SU-DHL-6 (cell line): ENCODE results near the gene TAOK2.

Experiments
- H2AFZ ChIP-seq: fragments of 200-600 bp; sonication (generic); 2 replicates; pipeline ENCODE4 v1.6.1; 2014; ENCODE audit warnings: low read depth, mild to moderate bottlenecking, moderate library complexity, mixed read lengths, antibody characterized with exemption, low read length; ENCODE audit not compliant: severe bottlenecking
- H3F3A ChIP-seq: fragments of 200-600 bp; shearing (Covaris generic); 2 replicates; pipeline ENCODE4 v1.6.0; 2016; ENCODE audit warnings: antibody characterized with exemption, mild to moderate bottlenecking; ENCODE audit not compliant: insufficient read depth
- H3K27ac ChIP-seq: fragments of 200-600 bp; sonication (generic); 2 replicates; pipeline ENCODE4 v1.5.1; 2016; ENCODE audit warnings: low read depth, mild to moderate bottlenecking, low read length, moderate library complexity, mixed read lengths
- H3K27me3 ChIP-seq: fragments of 200-600 bp; sonication (generic), shearing (Covaris generic); 2 replicates; pipeline ENCODE4 v1.6.0; 2014; ENCODE audit warnings: mild to moderate bottlenecking, low read length
- H3K36me3 ChIP-seq: fragments of 200-600 bp; sonication (generic); 2 replicates; pipeline ENCODE4 v1.6.1; 2014; ENCODE audit warnings: mild to moderate bottlenecking, low read length, mixed read lengths
- H3K4me2 ChIP-seq: fragments of 300-600, 200-600 bp; shearing (Covaris generic), sonication (generic); 2 replicates; pipeline ENCODE4 v1.6.0; 2014; ENCODE audit warnings: low read length, low read depth, mild to moderate bottlenecking; ENCODE audit not compliant: poor library complexity, severe bottlenecking
- H3K4me3 ChIP-seq: fragments of 200-600 bp; sonication (generic); 2 replicates; pipeline ENCODE4 v1.5.1; 2014; ENCODE audit warnings: antibody characterized with exemption, low read length, mild to moderate bottlenecking, mixed read lengths; ENCODE audit not compliant: insufficient read depth, poor library complexity, severe bottlenecking
- H3K79me2 ChIP-seq: fragments of 200-600 bp; sonication (generic); 2 replicates; pipeline ENCODE4 v1.6.1; 2014; ENCODE audit warnings: mild to moderate bottlenecking, low read length, moderate library complexity; ENCODE audit not compliant: insufficient read depth
- H3K9ac ChIP-seq: fragments of 200-600 bp; sonication (generic); 2 replicates; pipeline ENCODE4 v1.7.0; 2014; ENCODE audit warnings: mild to moderate bottlenecking, low read length
- H3K9me2 ChIP-seq: fragments of 200-600 bp; sonication (generic); replicated peaks from 2 replicates; pipeline ENCODE4 v1.6.1; 2014; ENCODE audit warnings: low read length; ENCODE audit not compliant: insufficient read depth
- H3K9me3 ChIP-seq: fragments of 200-600 bp; sonication (generic); 2 replicates; pipeline ENCODE4 v1.6.1; 2014; ENCODE audit warnings: low read length, mixed read lengths; ENCODE audit not compliant: insufficient read depth
- H4K20me1 ChIP-seq: fragments of 200-600 bp; sonication (generic); 2 replicates; pipeline ENCODE4 v1.6.1; 2014; ENCODE audit warnings: low read depth, mild to moderate bottlenecking, antibody characterized with exemption, low read length, moderate library complexity, mixed read lengths
- CTCF ChIP-seq: fragments of 200-600 bp; sonication (generic); IDR thresholded peaks from one replicate; pipeline ENCODE4 v1.5.1; 2017; ENCODE audit warnings: antibody characterized with exemption, mild to moderate bottlenecking, low read length, moderate library complexity; ENCODE audit not compliant: insufficient read depth, poor library complexity, severe bottlenecking
- EZH2phosphoT487 ChIP-seq: fragments of 200-600 bp; sonication (generic), shearing (Covaris generic); conservative IDR thresholded peaks from 2 replicates; pipeline ENCODE4 v1.6.1; 2018; ENCODE audit warnings: mild to moderate bottlenecking, antibody characterized with exemption, low read length, moderate library complexity, mixed read lengths

The TAOK2 gene

GRCh38 chr16:29963021-29963743 is 10.5 kb upstream of the TAOK2 start:
- Histone ChIP-seq H3K79me2 (no peaks in the 10 kb centered on the region), H3K36me3 (no peaks in the 10 kb centered on the region), H3K27me3 (no peaks in the 10 kb centered on the region), H3K4me3 (no peak overlapping the region), H3F3A (no peaks in the 10 kb centered on the region), H4K20me1 (no peaks in the 10 kb centered on the region), H3K9me2 (no peaks in the 10 kb centered on the region), H3K9me3 (no peaks in the 10 kb centered on the region), H3K4me2 (peak overlapping the region; percentile 79), H3K27ac (no peak overlapping the region), H3K9ac (peak overlapping the region; percentile 72; the same call in 1 of the 2 replicates), H2AFZ (no peak overlapping the region)
- TF ChIP-seq CTCF (no peak), EZH2phosphoT487 (no peak)

- no peaks in the 10 kb centered on the region for H3K9me2 ChIP-seq
- H2AFZ ChIP-seq: no peak overlapping the region
- H3K27me3 ChIP-seq: no peaks in the 10 kb centered on the region
- H3F3A ChIP-seq: peaks cover 16% of the 10 kb centered on the region
- no peak overlapping the region for H3K4me2 ChIP-seq
- H3K9ac ChIP-seq: no peak overlapping the region
- H3K36me3 ChIP-seq: no peaks in the 10 kb centered on the region
- no peaks in the 10 kb centered on the region for H4K20me1 ChIP-seq
- no peak overlapping the region for H3K4me3 ChIP-seq
- no peak overlapping the region for H3K27ac ChIP-seq
- H3K79me2 ChIP-seq: no peaks in the 10 kb centered on the region
- no peaks in the 10 kb centered on the region for H3K9me3 ChIP-seq
- TF ChIP-seq EZH2phosphoT487: no peak
- no peak for TF ChIP-seq CTCF
Observed at GRCh38 chr16:29968205-29968604, 5.5 kb upstream of the TAOK2 start.

- no peak for TF ChIP-seq CTCF
- TF ChIP-seq EZH2phosphoT487: no peak
- Histone ChIP-seq H3K27me3 (no peaks in the 10 kb centered on the region), H4K20me1 (no peaks in the 10 kb centered on the region), H3K9ac (no peak overlapping the region), H3K27ac (no peak overlapping the region), H2AFZ (no peak overlapping the region), H3K36me3 (no peaks in the 10 kb centered on the region), H3K9me2 (no peaks in the 10 kb centered on the region), H3K4me3 (no peak overlapping the region), H3K79me2 (peaks cover 25% of the 10 kb centered on the region), H3K9me3 (no peaks in the 10 kb centered on the region), H3F3A (peaks cover 16% of the 10 kb centered on the region), H3K4me2 (no peak overlapping the region)
Observed at GRCh38 chr16:29971304-29971703, 2.4 kb upstream of the TAOK2 start.
